ENCODE data around the gene PLEKHG1.

PLEKHG1 gene

DNA sequence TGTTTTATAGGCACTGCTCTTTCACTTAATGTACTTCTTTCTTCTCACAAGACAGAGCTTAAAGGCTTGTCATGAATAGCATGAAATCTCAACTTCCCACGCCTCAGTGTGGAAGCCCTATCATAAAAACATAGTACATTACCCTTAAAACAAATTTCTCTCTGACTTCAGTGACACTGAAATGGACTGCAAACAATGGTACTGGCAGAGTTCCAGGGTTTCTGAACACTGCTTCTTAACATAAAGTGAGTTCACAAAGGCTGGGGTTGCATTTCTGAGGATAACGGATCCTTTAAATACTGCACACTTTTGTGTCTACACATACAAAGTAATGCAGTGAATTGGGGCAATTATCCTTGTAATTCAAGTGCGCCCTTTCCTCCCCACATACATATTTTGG, 32.3 kb upstream of the PLEKHG1 start:
- no peak for TF ChIP-seq CTCF (IDR thresholded peaks at IDR 0.05; ENCODE audit: extremely low read depth, missing control alignments)
- DNase-seq (ENCODE audit: low spot score): no peak

DNA sequence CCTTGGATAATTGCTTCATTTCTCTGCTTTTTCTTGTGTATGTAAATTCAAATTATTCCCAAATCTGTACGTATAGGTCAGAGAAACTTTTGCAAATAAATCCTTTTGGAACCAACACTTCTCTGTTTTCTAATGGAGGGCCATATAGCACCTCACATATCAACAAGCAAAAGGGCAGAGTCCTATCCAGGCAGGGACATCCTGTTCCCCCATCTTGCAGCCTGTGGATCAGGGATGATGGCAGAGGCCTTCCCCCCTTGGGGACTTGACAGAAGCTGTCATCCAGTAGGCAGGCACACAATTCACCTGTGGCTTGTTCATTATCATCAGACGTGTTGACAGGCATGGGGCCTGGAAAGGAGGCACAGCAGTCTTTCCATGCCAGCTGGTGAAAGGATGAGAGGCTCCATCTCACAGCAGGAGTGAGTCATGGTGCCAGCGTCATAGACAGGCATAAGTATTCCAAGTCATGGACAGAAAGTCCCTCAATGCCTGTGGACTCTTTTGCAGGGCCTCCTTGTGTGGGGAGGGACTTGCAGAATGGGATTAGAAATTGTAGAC, 31.8 kb upstream of the PLEKHG1 start:
- no peak for TF ChIP-seq CTCF (IDR thresholded peaks at IDR 0.05; ENCODE audit: extremely low read depth, missing control alignments)
- DNase-seq (ENCODE audit: low spot score): no peak

DNA sequence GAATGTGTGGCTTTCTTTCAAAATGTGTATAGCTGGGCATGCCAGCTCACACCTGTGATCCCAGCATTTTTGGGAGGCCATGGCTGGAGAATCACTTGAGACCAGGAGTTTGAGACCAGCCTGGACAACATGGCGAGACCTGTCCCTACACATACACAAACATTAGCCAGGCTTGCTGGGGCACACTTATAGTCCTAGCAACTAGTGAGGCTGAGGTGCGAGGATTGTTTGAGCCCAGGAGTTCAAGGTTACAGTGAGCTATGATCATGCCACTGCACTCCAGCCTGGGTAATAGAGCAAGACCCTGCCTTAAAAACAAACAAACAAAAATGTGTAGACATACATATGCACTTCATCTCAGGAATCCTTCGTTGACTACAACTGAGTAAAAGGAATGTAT, 31.1 kb upstream of the PLEKHG1 start:
- DNase-seq (ENCODE audit: low spot score): no peak
- TF ChIP-seq CTCF (IDR thresholded peaks at IDR 0.05; ENCODE audit: extremely low read depth, missing control alignments): no peak

GRCh38 chr6:150569161-150569560, 30.5 kb upstream of the PLEKHG1 start:
- DNase-seq (ENCODE audit: low spot score): no peak
- TF ChIP-seq CTCF (IDR thresholded peaks at IDR 0.05; ENCODE audit: extremely low read depth, missing control alignments): no peak

DNA sequence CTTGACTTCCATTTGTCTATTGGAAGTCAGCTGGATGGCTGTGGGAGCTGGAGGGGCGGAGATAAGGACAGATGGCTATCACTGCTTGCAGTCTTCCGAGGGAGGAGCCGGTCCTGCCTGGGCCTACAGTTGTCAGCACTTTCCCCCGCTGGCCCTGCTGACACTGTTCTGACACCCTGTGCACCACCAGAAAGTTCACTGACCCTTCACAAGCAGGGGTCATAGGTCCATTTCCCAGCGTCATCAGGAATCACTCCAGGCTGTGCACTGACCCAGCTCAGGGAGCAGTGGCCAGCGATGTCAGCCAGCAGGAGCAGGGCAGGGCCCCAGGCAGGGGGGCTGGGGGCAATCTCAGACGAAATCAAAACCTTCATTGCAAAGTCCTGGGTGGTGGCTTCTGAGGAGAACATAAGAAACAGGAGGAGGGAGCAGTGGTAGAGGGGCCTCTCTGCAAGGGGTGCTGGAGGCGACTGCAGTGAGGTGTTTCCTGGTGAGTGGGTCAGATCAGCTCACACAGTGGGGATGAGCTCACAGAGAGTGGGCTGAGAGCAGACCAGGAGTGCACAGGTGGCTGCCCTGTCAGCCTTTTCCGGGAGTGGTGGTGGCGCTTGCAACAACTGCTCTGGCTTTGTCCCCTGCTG, 26.5 kb upstream of the PLEKHG1 start:
- no peak for TF ChIP-seq CTCF (IDR thresholded peaks at IDR 0.05; ENCODE audit: extremely low read depth, missing control alignments)
- DNase-seq (ENCODE audit: low spot score): no peak

GRCh38 chr6:150575836-150576235, 23.8 kb upstream of the PLEKHG1 start:
- no peak for DNase-seq (ENCODE audit: low spot score)
- TF ChIP-seq CTCF (IDR thresholded peaks at IDR 0.05; ENCODE audit: extremely low read depth, missing control alignments): no peak

DNA sequence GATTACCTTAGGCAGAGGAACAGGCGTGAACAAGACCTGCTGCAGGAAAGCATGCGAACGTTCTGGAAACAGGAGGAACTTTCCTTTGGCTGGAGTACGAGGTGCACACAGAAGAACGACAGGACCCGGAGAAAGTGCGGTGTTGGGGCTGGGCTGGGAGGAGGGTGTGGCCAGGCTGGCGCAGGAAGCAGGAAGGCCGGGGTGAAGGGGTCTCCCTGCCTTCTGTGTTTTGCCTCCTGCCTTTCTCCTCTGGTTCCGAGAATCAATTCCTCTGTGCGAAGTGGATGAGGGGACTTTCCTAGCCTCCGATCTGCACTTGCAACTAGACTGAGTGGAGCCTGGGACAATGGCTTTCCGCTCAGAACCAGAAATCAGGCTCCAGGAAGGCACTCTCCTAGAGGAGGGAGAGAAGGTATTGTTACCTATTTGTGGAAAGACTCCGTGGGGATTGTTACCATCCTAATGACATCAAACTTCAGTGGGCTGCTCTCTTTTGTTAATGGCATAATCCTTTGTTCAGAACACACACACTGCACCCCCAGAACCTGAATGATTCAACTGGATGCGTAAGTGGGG, 22.9 kb upstream of the PLEKHG1 start:
- no peak for DNase-seq (ENCODE audit: low spot score)
- no peak for TF ChIP-seq CTCF (IDR thresholded peaks at IDR 0.05; ENCODE audit: extremely low read depth, missing control alignments)

Data from GM20000 (cell line).